PFSK-1 (cell line): ENCODE measurements around the gene PTPRN2.

ENCODE experiments used
- FOXP2 ChIP-seq: optimal IDR thresholded peaks from 2 replicates; pipeline ENCODE3; 2011; ENCODE audit warnings: borderline replicate concordance, control low read depth, inconsistent platforms; ENCODE audit not compliant: insufficient read depth; ENCODE audit errors: extremely low read length, extremely low read depth
- POLR2AphosphoS5 ChIP-seq: IDR thresholded peaks from 2 replicates; pipeline ENCODE4 v1.6.1; 2012; ENCODE audit warnings: low read depth, mild to moderate bottlenecking, control low read depth, low read length, moderate library complexity
- REST ChIP-seq, 2 experiments: IDR thresholded peaks; 2 replicates each; pipeline versions ENCODE4 v1.6.1 to v1.8.0; 2011 to 2012; ENCODE audit warnings: low read depth in 2 of 2, low read length in 2 of 2, control low read depth in 1 of 2, inconsistent platforms in 1 of 2, mild to moderate bottlenecking in 1 of 2, moderate library complexity in 1 of 2; ENCODE audit not compliant: insufficient read depth in 1 of 2
- SIN3A ChIP-seq: IDR thresholded peaks from 2 replicates; pipeline ENCODE4 v1.6.1; 2012; ENCODE audit warnings: mild to moderate bottlenecking, low read length, moderate library complexity, borderline replicate concordance; ENCODE audit not compliant: insufficient read depth
- TAF1 ChIP-seq: IDR thresholded peaks from 2 replicates; pipeline ENCODE4 v1.6.1; 2012; ENCODE audit warnings: low read length, control low read depth, borderline replicate concordance; ENCODE audit not compliant: insufficient read depth

Gene PTPRN2

GRCh38 chr7:158183431-158183830, 404.2 kb downstream of the PTPRN2 start:
- TF ChIP-seq SIN3A (no peak), TAF1 (no peak), POLR2AphosphoS5 (no peak), REST (IDR thresholded peaks at IDR 0.05; ENCODE audit: insufficient read depth in 1 of 2, low read depth in 2 of 2, low read length in 2 of 2) (no peak), FOXP2 (no peak)

- no peak for TF ChIP-seq TAF1
- no peak for TF ChIP-seq REST (IDR thresholded peaks at IDR 0.05; ENCODE audit: insufficient read depth in 1 of 2, low read depth in 2 of 2, low read length in 2 of 2)
- TF ChIP-seq SIN3A, result no peak
- no peak for TF ChIP-seq POLR2AphosphoS5
- TF ChIP-seq FOXP2, result no peak
Measured at GRCh38 chr7:158176561-158177173, 411.0 kb downstream of the PTPRN2 start.

- TF ChIP-seq TAF1 (no peak), FOXP2 (no peak), POLR2AphosphoS5 (no peak), REST (IDR thresholded peaks at IDR 0.05; ENCODE audit: insufficient read depth in 1 of 2, low read depth in 2 of 2, low read length in 2 of 2) (no peak), SIN3A (no peak)
Measured at GRCh38 chr7:158175779-158176178, 411.8 kb downstream of the PTPRN2 start.

GRCh38 chr7:158174947-158175346, 412.7 kb downstream of the PTPRN2 start:
- TF ChIP-seq REST (IDR thresholded peaks at IDR 0.05; ENCODE audit: insufficient read depth in 1 of 2, low read depth in 2 of 2, low read length in 2 of 2), result no peak
- no peak for TF ChIP-seq POLR2AphosphoS5
- TF ChIP-seq FOXP2, result no peak
- TF ChIP-seq SIN3A, result no peak
- no peak for TF ChIP-seq TAF1

GRCh38 chr7:158167373-158167772, 420.2 kb downstream of the PTPRN2 start:
- no peak for TF ChIP-seq REST (IDR thresholded peaks at IDR 0.05; ENCODE audit: insufficient read depth in 1 of 2, low read depth in 2 of 2, low read length in 2 of 2)
- TF ChIP-seq FOXP2, result no peak
- no peak for TF ChIP-seq TAF1
- no peak for TF ChIP-seq SIN3A
- no peak for TF ChIP-seq POLR2AphosphoS5
